ENCODE results near the gene REL.

Gene REL

DNA sequence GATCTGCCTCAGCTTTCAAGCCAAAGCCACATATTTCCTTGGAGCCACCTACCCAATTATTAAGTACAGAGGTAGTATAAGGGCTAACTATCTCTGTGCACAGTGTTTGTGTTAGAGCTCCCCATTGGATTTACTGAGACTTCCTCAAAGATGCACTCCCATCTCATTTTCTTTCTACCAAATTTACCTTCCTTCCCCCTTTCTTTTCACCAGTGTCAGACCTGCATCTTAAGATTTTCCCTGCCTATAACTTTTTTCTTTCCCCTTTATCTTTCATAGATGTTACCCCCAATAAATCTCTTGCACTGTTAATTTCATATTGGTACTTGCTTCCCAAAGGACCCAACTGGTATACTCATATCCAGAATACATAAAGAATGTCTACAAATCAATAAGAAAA, 5.9 kb upstream of the REL start:
- ATAC-seq (ENCODE audit: low read depth): no peak
- no peaks in the 10 kb centered on the region for H3K36me3 ChIP-seq (ENCODE audit: low read depth)
- H3K27me3 ChIP-seq (ENCODE audit: insufficient read depth, poor library complexity, severe bottlenecking): no peaks in the 10 kb centered on the region
- no peak for DNase-seq (ENCODE audit: low spot score)
- TF ChIP-seq, protein P1, sequence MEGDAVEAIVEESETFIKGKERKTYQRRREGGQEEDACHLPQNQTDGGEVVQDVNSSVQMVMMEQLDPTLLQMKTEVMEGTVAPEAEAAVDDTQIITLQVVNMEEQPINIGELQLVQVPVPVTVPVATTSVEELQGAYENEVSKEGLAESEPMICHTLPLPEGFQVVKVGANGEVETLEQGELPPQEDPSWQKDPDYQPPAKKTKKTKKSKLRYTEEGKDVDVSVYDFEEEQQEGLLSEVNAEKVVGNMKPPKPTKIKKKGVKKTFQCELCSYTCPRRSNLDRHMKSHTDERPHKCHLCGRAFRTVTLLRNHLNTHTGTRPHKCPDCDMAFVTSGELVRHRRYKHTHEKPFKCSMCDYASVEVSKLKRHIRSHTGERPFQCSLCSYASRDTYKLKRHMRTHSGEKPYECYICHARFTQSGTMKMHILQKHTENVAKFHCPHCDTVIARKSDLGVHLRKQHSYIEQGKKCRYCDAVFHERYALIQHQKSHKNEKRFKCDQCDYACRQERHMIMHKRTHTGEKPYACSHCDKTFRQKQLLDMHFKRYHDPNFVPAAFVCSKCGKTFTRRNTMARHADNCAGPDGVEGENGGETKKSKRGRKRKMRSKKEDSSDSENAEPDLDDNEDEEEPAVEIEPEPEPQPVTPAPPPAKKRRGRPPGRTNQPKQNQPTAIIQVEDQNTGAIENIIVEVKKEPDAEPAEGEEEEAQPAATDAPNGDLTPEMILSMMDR (IDR thresholded peaks at IDR 0.05; ENCODE audit: poor library complexity, severe bottlenecking): no peak
- H3K4me3 ChIP-seq (ENCODE audit: severe bottlenecking): no peak overlapping the region
- H3K4me1 ChIP-seq (ENCODE audit: insufficient read depth, poor library complexity, severe bottlenecking): no peaks in the 10 kb centered on the region
- no peaks in the 10 kb centered on the region for H3K9me3 ChIP-seq (ENCODE audit: severe bottlenecking)
- H3K27ac ChIP-seq (ENCODE audit: poor library complexity, severe bottlenecking): no peak overlapping the region

DNA sequence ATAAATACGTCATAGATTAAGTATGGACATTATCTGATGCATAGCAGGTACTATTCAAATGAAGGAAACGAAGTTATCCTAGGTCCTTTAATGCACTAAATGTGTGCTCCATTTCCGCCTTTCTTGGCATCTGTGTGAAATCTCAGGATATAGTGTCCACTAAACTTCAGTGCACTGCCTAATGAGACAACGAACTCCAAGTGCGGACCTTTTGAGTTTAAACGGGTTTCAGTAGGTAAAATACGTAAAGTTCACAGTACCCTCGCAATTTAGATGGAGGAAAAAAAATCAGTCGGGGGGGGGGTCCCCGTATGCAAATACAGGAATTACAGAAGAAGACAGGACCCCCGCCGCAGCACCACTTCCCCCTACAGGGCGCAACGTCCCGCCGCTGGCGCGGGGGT, 729 bp upstream of the REL start:
- no peaks in the 10 kb centered on the region for H3K27me3 ChIP-seq (ENCODE audit: insufficient read depth, poor library complexity, severe bottlenecking)
- TF ChIP-seq, protein P1 (IDR thresholded peaks at IDR 0.05; ENCODE audit: poor library complexity, severe bottlenecking): no peak
- H3K9me3 ChIP-seq (ENCODE audit: severe bottlenecking): no peaks in the 10 kb centered on the region
- DNase-seq (ENCODE audit: low spot score): no peak
- H3K36me3 ChIP-seq (ENCODE audit: low read depth): no peaks in the 10 kb centered on the region
- H3K27ac ChIP-seq (ENCODE audit: poor library complexity, severe bottlenecking): peak overlapping the region; percentile 76
- peaks cover 14% of the 10 kb centered on the region for H3K4me1 ChIP-seq (ENCODE audit: insufficient read depth, poor library complexity, severe bottlenecking)
- peak overlapping the region; percentile 82 for H3K4me3 ChIP-seq (ENCODE audit: severe bottlenecking)
- ATAC-seq (ENCODE audit: low read depth): no peak

DNA sequence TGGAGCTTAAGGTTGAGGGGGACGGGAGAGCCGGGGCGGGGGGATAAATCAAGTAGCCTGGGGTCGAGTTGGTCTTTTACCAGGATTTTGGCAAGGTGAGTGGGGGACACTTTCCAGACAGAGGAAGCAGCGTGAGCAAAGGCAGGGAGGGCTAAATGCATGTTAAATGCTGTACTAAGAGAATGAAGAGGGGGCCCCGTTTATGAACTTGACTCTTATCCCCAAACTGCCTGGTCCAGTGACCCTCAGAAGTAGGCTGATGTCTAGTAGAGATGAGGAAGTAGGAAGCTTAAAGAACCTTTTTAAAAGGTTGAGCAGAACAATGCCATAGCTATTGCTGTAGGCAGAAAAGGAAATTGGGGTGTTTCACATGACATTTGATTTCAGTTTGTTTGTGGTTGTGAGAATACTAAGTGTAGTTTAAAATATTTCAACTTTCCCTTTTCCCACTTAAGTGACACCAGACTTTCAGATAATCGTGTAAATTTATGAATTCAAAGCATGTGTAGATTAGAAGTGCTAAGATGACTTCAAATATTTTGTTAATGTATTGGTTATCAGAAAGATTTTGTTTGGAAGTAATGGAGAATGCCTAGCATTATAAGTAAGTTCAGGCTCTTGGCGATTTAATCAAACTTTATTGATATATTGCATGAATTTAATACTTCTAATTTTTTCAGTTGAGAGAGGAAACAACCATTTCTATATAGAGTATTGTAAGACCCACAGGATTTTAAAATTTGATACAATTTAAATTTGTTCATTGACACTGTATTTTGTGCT, 1.8 kb downstream of the REL start:
- TF ChIP-seq, protein P1 (IDR thresholded peaks at IDR 0.05; ENCODE audit: poor library complexity, severe bottlenecking): no peak
- DNase-seq (ENCODE audit: low spot score) (no peak), ATAC-seq (ENCODE audit: low read depth) (peak; percentile 13; the same call in 1 of the 3 replicates)
- peak overlapping the region; percentile 76 for H3K27ac ChIP-seq (ENCODE audit: poor library complexity, severe bottlenecking)
- H3K4me1 ChIP-seq (ENCODE audit: insufficient read depth, poor library complexity, severe bottlenecking): peaks cover 31% of the 10 kb centered on the region
- H3K27me3 ChIP-seq (ENCODE audit: insufficient read depth, poor library complexity, severe bottlenecking): no peaks in the 10 kb centered on the region
- H3K36me3 ChIP-seq (ENCODE audit: low read depth): no peaks in the 10 kb centered on the region; the same call in 1 of the 2 replicates
- H3K9me3 ChIP-seq (ENCODE audit: severe bottlenecking): no peaks in the 10 kb centered on the region
- peak overlapping the region; percentile 82 for H3K4me3 ChIP-seq (ENCODE audit: severe bottlenecking)

DNA sequence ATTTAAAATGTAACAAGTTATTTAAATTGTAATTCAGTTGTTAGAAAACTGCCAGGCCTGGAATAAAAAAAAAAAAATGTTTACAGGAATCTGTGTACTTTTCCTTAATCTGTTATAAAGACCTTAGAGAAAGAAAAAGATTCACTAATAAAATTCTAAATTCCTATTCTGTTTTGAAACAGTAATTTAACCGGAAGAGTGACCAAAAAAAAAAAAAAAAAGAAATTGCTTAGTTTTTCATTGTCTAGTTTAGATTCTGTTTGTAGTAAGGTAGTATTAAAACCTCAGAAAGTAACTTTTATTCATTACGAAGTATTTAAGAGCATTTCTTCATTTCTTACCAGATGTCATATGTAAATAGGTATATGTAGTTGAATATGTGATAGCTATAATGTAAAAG, 2.5 kb downstream of the REL start:
- Histone ChIP-seq H3K9me3 (ENCODE audit: severe bottlenecking) (no peaks in the 10 kb centered on the region), H3K4me1 (ENCODE audit: insufficient read depth, poor library complexity, severe bottlenecking) (peaks cover 31% of the 10 kb centered on the region), H3K27ac (ENCODE audit: poor library complexity, severe bottlenecking) (peak overlapping the region; percentile 76), H3K36me3 (ENCODE audit: low read depth) (no peaks in the 10 kb centered on the region; the same call in 1 of the 2 replicates), H3K4me3 (ENCODE audit: severe bottlenecking) (peak overlapping the region; percentile 82), H3K27me3 (ENCODE audit: insufficient read depth, poor library complexity, severe bottlenecking) (no peaks in the 10 kb centered on the region)
- TF ChIP-seq, protein P1 (IDR thresholded peaks at IDR 0.05; ENCODE audit: poor library complexity, severe bottlenecking): no peak
- DNase-seq (ENCODE audit: low spot score) (no peak), ATAC-seq (ENCODE audit: low read depth) (no peak)

DNA sequence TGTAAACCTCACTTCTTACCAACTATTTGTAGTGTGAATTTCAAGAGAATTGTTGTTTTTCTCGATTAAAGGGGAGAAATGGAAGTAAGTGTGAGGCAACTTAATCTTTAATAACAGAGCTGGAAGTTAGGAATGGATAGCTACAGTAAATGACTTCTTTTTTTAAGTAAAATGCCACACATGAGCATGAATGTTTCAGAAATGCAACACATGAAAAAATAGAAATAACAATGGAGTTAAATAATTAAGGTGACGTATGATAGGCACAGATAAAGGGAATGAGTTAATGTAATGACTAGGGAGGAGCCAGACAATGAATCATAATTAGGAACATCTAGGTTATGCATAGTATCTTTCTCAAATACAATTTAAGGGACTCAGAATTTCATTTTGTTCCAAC, 3.4 kb downstream of the REL start:
- 0 out of 3 replicates have a peak, but pooled peaks have one; percentile 20 for ATAC-seq (ENCODE audit: low read depth)
- Histone ChIP-seq H3K27ac (ENCODE audit: poor library complexity, severe bottlenecking) (peak overlapping the region; percentile 76), H3K9me3 (ENCODE audit: severe bottlenecking) (no peaks in the 10 kb centered on the region), H3K27me3 (ENCODE audit: insufficient read depth, poor library complexity, severe bottlenecking) (no peaks in the 10 kb centered on the region), H3K4me1 (ENCODE audit: insufficient read depth, poor library complexity, severe bottlenecking) (peaks cover 31% of the 10 kb centered on the region), H3K4me3 (ENCODE audit: severe bottlenecking) (peak overlapping the region; percentile 82), H3K36me3 (ENCODE audit: low read depth) (no peaks in the 10 kb centered on the region; the same call in 1 of the 2 replicates)
- DNase-seq (ENCODE audit: low spot score): no peak
- TF ChIP-seq, protein P1 (IDR thresholded peaks at IDR 0.05; ENCODE audit: poor library complexity, severe bottlenecking): no peak

Data from RWPE2 (cell line).